IPS-18c (cell line): ENCODE results near the gene F10.
"Not testable (repeated sequence)": the region's sequence is repeated elsewhere in the genome, so short reads cannot be mapped to it uniquely, and the experiment has no call there.

Source experiments
- H3K4me3 ChIP-seq: 2 replicates; pipeline ENCODE4 v1.7.0; 2013; ENCODE audit warnings: low read depth, mild to moderate bottlenecking, low read length, moderate library complexity; ENCODE audit not compliant: insufficient read depth
- H3K9me3 ChIP-seq: one replicate; pipeline ENCODE4 v1.6.1; 2013; ENCODE audit warnings: mild to moderate bottlenecking, low read length, moderate library complexity; ENCODE audit not compliant: control insufficient read depth, insufficient read depth

The F10 gene

DNA sequence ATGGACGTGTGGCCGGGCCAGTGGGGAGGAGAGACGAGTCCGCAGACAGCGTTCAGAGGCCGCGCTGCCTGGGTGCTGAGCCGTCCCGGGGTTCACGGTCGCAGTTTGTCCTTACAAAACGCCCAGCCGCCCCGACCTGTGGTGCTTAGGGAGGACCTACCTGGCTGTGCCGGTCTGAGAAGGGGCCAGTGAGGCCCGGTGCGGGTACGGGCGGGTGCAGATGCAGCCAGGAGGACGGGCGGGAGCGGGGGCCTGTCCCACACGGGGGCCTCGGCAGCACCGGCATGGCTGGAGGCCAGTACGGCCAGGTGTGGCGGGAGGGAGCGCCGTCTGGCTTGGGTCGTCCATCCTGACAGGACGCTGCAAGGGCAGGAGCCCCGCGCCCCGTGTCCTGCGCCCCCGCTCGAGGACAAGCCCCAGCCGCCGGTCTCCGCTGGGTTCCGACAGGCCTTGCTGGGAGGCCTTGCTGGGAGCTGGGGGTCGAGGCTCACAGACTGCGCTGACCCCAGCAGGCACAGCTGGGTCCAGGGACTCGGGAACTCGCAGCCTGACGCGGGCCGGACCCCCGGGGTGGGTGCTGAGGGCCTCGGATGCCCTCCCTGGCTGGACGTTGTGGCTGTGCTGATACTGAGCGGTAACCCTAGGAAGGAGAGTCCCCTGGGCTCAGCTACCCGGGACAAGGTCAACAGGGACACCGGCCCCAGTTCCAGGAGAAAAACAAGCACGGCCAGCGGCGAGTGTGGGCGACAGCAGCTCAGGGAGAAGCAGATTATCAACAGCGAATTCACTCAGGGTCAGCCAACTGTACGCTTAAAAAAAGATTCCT lies 30.6 kb downstream of the F10 start:
- H3K4me3 ChIP-seq, result peak overlapping the region; percentile 47
- peaks cover 2% of the 10 kb centered on the region for H3K9me3 ChIP-seq

DNA sequence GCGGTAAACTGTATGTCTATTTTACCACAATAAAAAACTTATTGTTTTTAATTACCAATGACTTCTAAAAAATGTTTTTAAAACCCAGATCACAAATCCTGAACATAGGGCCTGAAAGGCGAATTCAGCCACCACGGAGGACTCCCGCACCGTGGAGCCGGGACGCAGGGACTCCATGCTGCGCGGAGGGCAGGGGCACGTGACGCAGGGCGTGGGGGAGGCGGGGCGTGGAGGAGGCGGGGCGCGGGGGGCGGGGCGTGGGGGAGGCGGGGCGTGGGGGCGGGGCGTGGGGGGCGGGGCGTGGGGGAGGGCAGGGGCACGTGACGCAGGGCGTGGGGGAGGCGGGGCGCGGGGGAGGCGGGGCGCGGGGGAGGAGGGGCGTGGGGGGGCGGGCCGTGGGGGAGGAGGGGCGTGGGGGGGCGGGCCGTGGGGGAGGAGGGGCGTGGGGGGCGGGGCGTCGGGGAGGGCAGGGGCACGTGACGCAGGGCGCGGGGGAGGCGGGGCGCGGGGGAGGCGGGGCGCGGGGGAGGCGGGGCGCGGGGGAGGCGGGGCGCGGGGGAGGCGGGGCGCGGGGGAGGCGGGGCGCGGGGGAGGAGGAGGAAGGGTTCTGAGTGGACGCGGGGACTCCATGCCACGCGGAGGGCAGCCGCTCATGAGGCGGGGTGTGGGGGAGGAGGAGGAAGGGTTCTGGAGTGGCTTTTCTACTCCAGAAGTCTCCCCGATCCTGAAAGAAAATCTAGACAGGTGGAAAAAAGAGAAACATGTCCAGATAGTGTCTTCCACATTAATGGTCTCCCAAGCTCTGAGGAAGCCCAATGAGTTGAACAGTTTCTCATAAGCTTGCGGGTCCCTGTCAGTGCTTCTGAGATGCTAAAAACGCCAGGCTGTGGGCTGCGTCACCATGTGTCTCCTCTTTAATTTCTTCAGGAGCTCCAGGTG lies 31.5 kb downstream of the F10 start:
- Histone ChIP-seq H3K4me3 (peak overlapping the region; percentile 47), H3K9me3 (peaks cover 2% of the 10 kb centered on the region)

DNA sequence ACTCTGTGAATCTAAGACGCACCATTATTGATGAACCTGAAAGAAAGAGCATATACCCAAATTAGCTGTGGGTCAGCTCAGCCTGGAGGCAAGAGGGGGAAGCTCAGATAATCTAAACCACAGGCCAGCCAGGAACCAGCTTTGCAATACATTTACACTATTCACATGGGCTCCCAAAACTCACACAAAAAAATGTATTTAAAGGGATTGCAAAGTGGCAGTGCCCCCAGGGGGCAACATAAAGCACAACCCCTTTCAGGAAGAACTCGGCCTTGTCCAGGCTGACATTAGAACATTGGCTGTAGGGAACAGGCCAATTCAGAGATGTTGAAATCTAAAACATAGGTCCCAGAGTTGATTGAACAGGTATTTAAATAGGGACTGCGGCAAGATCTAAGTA lies 32.6 kb downstream of the F10 start:
- H3K9me3 ChIP-seq, result peaks cover 2% of the 10 kb centered on the region
- H3K4me3 ChIP-seq, result no peak overlapping the region

DNA sequence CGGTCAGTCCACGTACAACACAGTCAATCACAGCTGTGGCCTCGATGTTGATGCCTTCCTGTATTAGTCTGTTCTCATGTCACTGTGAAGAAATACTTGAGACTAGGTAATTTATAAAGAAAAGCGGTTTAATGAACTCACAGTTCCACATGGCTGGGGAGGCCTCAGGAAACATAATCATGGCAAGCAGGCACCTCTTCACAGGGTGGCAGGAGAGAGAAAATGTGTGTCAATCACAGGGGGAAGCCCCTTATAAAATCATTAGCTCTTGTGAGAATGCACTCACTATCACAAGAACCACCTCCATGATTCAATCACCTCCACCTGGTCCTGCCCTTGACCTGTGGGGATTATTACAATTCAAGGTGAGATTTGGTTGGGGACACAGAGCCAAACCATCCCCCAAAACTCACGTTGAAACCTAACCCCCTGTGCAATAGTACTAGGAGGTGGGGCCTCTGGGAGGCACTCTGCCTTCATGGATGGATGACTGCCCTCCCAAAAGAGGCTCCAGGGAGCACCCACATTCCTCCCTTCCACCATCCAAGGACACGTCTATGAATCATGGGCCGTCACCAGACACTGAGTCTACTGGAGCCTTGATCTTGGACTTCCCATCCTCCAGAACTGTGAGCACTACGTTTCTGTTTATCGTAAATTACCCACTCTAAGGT lies 33.5 kb downstream of the F10 start:
- Histone ChIP-seq H3K9me3 (peaks cover 2% of the 10 kb centered on the region), H3K4me3 (no peak overlapping the region)

DNA sequence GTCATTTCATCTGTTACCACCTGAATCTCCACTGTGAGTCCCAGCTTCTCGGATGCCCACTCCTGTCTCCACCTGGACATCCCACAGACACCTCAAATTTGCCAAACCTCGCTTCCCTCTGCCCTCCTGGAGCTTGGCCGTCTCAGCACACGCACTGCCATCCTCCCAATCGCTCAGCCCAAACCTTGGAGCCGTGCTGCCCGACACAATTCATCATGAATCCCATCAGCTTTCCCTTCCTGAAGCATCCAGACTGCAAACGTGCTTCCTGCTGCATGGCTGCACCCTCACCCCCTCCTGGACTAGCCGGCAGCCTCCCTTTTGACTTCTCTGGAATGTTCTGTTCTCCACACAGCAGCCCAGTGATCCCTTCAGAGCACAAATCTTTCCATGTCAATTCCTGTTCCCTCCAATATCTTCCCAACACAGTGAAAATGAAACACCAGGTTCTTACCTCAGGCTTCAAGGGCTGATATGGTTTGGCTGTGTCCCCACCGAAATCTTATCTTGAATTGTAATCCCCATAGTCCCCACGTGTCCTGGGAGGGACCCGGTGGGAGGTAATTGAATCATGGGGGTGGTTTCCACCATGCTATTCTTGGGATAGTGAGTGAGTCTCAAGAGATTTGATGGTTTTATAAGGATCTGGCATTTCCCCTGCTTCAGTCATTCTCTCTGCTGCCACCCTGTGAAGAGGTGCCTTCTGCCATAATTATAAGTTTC lies 34.8 kb downstream of the F10 start:
- no peaks in the 10 kb centered on the region for H3K9me3 ChIP-seq
- no peak overlapping the region for H3K4me3 ChIP-seq

DNA sequence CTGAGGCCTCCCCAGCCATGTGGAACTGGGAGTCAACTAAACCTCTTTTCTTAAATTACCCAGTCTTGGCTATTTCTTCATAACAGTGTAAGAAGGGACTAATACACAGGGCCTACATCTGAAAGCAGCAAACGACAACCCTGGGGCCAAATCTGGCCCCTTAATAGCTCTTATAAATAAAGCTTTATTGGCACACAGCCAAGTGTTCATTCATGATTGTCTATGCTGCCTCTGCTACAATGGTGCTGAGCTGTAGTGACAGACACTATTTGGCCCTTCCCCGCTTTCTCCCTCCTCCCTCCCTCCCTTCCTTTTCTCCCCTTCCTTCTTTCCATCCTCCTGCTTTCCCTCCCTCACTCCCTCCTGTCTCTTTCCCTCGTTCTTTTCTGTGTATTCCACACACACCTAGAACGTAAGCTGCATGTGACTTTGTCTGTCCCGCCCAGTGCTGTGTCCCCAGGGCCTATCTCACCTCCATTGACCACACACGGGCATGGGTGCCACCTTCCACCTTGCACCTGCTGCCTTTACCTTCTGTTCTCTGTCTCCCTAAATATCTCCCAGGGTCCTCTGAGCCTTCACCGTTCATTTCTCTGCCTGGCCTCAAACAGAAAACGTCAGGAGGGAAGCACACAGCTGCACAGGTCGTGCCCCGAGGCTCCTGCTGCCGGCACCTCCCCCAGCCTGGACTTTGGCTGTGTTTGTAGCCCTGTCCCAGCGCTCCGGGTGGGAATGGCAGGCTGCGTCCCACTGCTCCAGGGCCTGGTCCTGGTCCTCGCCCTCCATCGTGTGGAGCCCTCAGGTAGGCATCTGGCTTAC lies 35.5 kb downstream of the F10 start, which contains the start of gene PROZ:
PROZ (plus strand) TSS at position 720 of the 819 bp plus-strand sequence; CDS start at position 733, 13 bp downstream.
- H3K9me3 ChIP-seq, result no peaks in the 10 kb centered on the region
- no peak within 1 kb of the TSS for H3K4me3 ChIP-seq

DNA sequence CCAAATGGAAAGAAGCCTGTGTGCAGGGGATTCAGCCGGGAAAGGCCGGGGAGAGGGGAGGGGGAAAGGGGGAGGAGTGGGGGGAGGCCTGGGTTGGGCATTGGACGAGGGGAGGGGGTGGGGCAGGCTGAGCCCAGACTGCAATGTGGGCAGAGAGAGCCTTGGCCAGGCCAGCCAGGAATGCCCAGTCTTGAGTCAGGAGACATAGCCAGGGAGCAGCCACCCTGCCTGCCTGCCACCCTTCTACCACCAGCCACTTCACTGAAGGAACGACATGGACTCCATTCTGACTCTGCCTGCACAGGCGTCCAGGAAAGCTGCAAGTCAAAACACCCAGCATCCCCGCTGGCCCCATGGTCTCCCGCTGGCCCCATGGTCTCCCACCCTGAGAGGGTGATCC lies 36.3 kb downstream of the F10 start:
- Histone ChIP-seq H3K9me3 (no peaks in the 10 kb centered on the region), H3K4me3 (no peak overlapping the region)

DNA sequence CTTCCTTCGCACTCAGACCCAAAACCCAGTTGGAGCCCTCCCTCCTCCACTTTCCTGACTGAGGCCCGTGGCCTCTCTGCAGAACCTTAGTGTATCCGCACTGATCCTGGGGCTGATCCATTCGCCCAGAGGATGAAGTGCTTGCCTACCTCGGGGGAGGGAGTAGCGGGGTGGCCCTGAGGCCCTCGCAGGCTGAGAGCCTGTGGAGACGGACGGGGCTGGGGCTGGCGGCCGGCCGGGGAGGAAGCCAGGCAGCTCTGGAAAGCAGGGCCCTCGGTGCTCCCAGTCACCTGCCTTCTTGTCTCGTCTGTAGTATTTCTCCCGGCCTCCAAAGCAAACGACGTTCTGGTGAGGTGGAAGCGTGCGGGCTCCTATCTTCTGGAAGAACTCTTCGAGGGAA lies 37.1 kb downstream of the F10 start:
- H3K9me3 ChIP-seq, result no peaks in the 10 kb centered on the region
- H3K4me3 ChIP-seq, result no peak overlapping the region

DNA sequence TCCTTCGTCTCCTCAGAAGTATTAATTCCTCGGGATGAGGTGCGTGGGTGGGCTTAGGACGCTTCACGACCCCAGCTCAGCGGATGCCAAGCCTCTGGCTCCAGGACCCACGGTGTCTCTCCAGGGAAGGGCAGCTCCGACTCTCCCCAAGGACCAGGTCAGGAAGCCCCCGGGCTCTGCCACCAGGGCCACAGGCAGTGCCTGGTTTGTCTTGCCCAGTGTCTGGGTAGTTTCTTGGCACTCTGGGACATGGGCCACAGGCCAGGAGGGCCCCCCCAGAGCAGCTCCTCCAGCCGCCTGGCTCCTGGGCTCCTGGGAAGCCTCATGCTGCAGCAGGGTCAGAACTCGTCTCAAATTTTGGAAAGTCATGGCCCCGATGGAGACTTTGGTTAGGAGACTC lies 38.4 kb downstream of the F10 start:
- no peaks in the 10 kb centered on the region for H3K9me3 ChIP-seq
- H3K4me3 ChIP-seq, result no peak overlapping the region

DNA sequence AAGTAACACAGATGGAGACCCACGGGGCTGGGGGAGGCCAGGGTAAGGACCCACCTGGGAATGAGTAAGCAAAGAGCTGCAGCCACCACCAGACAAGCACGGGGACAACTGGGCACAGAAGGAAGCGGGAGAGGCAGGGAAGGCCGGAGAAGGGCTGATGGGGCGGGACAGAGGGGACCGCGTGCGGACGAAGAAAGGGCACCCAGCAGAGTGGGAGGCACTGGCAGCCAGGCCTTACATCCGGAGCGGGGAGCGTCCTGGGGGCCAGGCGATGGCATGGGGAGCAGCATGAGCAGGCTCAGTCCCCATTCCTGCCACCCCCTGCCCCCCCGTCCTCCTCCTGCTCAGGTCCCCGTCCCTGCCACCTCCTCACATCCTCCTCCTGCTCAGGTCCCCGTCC lies 38.8 kb downstream of the F10 start:
- no peaks in the 10 kb centered on the region for H3K9me3 ChIP-seq
- H3K4me3 ChIP-seq, result no peak overlapping the region

DNA sequence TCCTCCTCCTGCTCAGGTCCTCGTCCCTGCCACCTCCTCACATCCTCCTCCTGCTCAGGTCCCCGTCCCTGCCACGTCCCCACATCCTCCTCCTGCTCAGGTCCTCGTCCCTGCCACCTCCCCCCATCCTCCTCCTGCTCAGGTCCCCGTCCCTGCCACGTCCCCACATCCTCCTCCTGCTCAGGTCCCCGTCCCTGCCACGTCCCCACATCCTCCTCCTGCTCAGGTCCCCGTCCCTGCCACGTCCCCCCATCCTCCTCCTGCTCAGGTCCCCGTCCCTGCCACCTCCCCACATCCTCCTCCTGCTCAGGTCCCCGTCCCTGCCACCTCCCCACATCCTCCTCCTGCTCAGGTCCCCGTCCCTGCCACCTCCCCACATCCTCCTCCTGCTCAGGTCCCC lies 39.4 kb downstream of the F10 start:
- H3K9me3 ChIP-seq, H3K4me3 ChIP-seq: not testable (repeated sequence)

DNA sequence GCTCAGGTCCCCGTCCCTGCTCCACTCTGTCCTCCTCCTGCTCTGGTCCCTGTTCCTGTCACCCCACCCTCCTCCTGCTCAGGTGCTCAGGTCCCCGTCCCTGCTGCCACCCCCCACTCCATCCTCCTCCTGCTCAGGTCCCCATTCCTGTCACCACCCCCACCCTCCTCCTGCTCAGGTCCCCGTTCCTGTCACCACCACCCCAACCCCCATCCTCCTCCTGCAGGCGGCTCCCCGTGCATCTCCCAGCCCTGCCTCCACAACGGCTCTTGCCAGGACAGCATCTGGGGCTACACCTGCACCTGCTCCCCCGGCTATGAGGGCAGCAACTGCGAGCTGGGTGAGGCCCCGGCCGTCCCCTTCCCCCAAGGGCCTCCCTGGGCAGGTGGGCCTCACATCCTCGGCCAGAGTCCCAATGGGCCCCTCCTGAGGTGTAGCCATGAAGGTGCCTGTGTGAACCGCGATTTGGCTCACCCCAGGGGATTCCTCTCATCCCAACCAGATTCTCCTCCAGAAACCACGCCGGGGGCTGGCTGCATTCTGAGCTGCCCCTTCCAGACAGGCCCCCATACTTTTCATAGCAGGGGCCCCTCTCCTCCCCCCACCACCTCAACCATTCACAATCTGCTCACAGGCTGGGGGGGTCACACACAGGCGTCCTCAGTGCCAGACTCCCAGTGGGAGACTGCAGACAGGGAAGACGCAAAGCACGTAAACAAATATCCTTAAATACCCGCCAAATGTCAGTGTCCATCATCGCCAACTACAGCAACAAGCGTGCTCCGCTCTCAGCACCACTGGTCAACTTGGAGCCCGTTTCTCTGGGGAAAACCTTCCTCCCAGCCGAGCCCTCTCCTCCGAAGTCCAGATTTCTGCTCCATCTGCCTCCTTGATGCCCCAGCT lies 40.4 kb downstream of the F10 start:
- H3K4me3 ChIP-seq, result no peak overlapping the region

DNA sequence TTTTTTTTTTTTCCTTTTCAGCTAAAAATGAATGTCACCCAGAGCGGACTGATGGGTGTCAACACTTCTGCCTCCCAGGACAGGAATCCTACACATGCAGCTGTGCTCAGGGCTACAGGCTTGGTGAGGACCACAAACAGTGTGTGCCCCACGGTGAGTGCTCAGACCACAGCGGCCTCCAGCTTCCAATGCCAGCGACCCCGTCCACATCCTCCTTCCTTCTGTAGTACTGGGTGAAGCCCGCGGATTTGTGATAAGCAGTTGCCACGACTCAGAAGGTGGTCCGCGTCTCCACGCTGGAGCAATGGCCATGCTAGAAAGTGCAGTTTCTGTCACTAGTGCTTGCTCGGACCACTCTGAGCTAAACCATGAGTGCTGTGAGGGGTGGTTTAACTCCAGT lies 41.9 kb downstream of the F10 start:
- Histone ChIP-seq H3K4me3 (no peak overlapping the region), H3K9me3 (no peaks in the 10 kb centered on the region)

More for the DNA sequence above, 40.4 kb downstream of the F10 start:
- no peaks in the 10 kb centered on the region for H3K9me3 ChIP-seq

DNA sequence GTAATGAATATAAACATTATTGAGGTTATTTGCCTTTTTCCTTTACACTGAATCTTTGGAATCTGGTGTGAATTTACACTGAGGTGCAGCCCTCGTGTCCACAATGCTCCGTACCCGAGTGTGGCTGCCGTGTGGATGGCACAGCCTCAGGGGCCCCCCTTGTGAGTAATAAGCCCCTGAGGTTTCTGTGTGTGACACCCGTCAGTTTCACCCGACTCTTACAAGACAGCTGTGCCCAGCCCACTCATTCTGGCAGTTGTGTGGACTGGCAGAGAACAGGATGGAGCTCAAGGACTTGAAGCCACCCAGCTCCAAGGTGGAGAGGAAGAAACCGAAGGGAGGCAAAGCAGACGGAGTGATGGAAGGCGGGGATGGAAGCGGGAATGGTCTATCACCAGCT lies 43.7 kb downstream of the F10 start:
- no peak overlapping the region for H3K4me3 ChIP-seq
- H3K9me3 ChIP-seq, result no peaks in the 10 kb centered on the region

DNA sequence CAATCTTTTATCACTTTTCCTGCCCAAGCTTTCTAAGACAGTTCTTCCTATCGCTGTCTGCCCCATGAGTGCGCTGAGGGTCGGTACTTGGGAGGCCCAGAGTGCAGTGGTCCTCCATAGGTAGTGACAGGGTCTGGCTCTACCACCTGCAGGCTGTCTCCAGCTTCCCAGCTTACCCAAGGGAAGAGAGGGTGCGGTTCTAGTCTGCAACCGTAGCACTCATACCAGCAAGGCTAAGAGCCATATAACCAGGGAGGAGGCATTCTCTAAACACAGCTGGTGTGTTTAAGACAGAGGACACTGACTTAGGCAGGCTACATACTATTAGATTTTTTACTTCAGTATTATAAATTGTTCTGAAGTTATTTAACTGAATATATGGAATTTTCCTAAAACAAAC lies 44.1 kb downstream of the F10 start:
- no peaks in the 10 kb centered on the region for H3K9me3 ChIP-seq
- H3K4me3 ChIP-seq, result no peak overlapping the region
